Breast epithelium (tissue), 4 donors: ENCODE measurements around the gene BIK. TPM values are rescaled to one million over a fixed set of nuclear protein-coding genes. Genes with fewer than 3 reads are reported as not detected.

Experiments used
- DNase-seq, 2 donors: peaks; one replicate each; pipeline ENCODE4 v3.0.0-alpha.2; 2019; ENCODE audit warnings: low spot score in 2 of 2
- H3K27ac ChIP-seq, 2 donors: fragments of 200-600 bp; sonication (generic) in 1 of 2; one replicate each; pipeline ENCODE4 v1.5.1; 2016 to 2019; ENCODE audit warnings: mild to moderate bottlenecking in 1 of 2
- H3K27me3 ChIP-seq, 2 donors: fragments of 200-600 bp; sonication (generic) in 1 of 2; one replicate each; pipeline versions ENCODE4 v1.5.1 to v1.6.0; 2017 to 2019; ENCODE audit warnings: control low read depth in 1 of 2, mild to moderate bottlenecking in 1 of 2
- H3K36me3 ChIP-seq: fragments of 200-600 bp; one replicate; pipeline ENCODE4 v1.5.1; 2019
- H3K4me1 ChIP-seq, 2 donors: fragments of 200-600 bp; sonication (generic); one replicate each; pipeline ENCODE4 v1.5.1; 2016 to 2019; ENCODE audit warnings: control low read depth in 1 of 2
- H3K4me3 ChIP-seq, 3 donors: fragments of 200-600 bp; sonication (generic); 1 replicate in 2 of 3; 2 replicates in 1 of 3; pipeline ENCODE4 v1.5.1; 2016 to 2019; ENCODE audit warnings: mild to moderate bottlenecking in 3 of 3, moderate library complexity in 2 of 3
- H3K9me3 ChIP-seq, 2 donors: fragments of 200-600 bp; sonication (generic) in 1 of 2; one replicate each; pipeline ENCODE4 v1.5.1; 2016 to 2019; ENCODE audit warnings: control low read depth in 1 of 2
- POLR2A ChIP-seq: fragments of 450-650 bp; IDR thresholded peaks from one replicate; pipeline ENCODE4 v1.6.1; 2016; ENCODE audit warnings: antibody characterized with exemption, mild to moderate bottlenecking, moderate library complexity
- POLR2AphosphoS5 ChIP-seq, 3 donors: sonication (generic); formaldehyde crosslinking; IDR thresholded peaks; one replicate each; pipeline ENCODE4 v1.6.1; 2017; ENCODE audit warnings: antibody characterized with exemption in 3 of 3
- intact Hi-C: fragments of 100-400 bp; cut with DNase I; formaldehyde crosslinking; loops from one replicate; pipeline ENCODE4 v1.15.1; 2023; ENCODE audit warnings: low total_unique reads
- total RNA-seq, 3 donors: library from RNA; depleted of rRNA; stranded (reverse); fragments of >200 nt; gene quantifications; one replicate each; pipeline ENCODE4 v1.1.0, GENCODE V29; 2016
- TF ChIP-seq, protein P1 (sequence below), 3 donors: fragments of 450-650 bp; IDR thresholded peaks; one replicate each; pipeline ENCODE4 v1.5.1; 2016 to 2017; ENCODE audit warnings: antibody characterized with exemption in 3 of 3, mild to moderate bottlenecking in 3 of 3, moderate library complexity in 3 of 3

BIK gene
- total RNA-seq, 3 donors from 2014 or later = 22.6 to 25.0 TPM; not detected in 1

DNA sequence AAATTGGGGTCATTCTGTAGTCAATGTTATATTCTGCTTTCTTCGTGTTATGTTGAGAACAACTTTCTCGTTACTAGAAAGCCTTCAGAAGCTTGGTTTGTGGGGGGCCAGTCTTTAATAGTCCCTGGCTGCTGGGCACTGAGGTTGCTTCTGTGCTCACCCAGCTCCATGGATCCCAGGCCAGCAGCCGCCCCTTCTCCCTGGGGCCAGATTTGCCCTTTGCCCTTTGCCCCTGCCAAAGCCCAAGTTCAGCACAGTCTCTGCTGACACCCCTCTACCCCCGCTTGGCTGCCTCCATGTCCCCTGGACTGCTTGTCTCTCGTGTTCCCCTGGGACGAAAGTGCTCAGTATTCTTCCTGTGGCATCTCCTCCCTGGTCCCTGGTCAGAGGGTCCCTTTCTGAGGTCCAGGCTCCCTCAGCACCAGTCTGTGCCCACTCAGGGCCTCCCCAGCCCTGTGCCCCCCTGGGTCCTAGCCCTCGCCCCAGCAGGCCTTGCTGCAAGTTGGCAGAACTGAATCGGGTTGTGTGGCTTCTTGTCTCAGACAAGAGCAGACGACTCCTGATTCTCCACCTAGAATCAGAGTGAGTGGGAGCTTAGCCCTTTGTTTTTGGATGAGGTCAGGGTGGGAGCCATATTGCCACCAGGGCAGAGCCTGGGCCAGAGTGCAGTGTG is 47.5 kb downstream of the BIK start:
- intact Hi-C loops = loop anchor here (10.0 kb wide), 1 partner anchor 1207 kb away; no protein-coding TSS in a partner anchor
- Histone ChIP-seq H3K9me3 (no peaks in the 10 kb centered on the region), H3K4me1 (no peaks in the 10 kb centered on the region), H3K27ac (no peak overlapping the region), H3K36me3 (no peaks in the 10 kb centered on the region), H3K4me3 (no peak overlapping the region), H3K27me3 (no peaks in the 10 kb centered on the region)
- TF ChIP-seq POLR2A (no peak), POLR2AphosphoS5 (IDR thresholded peaks at IDR 0.05) (no peak)
- TF ChIP-seq, protein P1, sequence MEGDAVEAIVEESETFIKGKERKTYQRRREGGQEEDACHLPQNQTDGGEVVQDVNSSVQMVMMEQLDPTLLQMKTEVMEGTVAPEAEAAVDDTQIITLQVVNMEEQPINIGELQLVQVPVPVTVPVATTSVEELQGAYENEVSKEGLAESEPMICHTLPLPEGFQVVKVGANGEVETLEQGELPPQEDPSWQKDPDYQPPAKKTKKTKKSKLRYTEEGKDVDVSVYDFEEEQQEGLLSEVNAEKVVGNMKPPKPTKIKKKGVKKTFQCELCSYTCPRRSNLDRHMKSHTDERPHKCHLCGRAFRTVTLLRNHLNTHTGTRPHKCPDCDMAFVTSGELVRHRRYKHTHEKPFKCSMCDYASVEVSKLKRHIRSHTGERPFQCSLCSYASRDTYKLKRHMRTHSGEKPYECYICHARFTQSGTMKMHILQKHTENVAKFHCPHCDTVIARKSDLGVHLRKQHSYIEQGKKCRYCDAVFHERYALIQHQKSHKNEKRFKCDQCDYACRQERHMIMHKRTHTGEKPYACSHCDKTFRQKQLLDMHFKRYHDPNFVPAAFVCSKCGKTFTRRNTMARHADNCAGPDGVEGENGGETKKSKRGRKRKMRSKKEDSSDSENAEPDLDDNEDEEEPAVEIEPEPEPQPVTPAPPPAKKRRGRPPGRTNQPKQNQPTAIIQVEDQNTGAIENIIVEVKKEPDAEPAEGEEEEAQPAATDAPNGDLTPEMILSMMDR (IDR thresholded peaks at IDR 0.05) = no peak
- DNase-seq = no peak

DNA sequence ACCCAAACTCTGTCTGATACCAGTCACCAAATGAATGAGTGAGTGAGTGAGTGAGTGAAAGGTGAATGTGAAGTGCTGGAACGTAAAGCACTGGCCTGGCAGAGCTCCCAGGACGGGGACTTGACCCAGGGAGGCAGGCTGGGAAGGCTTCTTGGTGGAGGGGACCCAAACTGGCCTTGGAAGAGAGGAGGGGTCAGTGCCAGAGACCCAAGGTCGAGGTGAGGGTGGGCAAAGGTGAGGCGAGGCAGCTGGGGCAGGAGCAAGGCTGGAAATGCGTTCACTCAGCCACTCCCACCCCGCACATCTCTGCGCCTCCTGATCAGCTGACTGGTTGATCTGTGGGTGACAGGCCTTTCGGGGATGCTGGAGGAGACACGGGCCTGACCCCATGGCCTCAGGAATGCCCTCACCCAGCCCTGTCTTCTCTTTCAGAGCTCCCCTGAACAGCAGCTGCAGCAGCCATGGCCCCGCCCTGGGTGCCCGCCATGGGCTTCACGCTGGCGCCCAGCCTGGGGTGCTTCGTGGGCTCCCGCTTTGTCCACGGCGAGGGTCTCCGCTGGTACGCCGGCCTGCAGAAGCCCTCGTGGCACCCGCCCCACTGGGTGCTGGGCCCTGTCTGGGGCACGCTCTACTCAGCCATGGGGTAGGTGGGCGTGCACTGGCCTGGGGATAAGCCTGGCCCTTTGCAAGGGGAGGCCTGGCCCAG is 48.4 kb downstream of the BIK start:
- no peak for TF ChIP-seq POLR2AphosphoS5 (IDR thresholded peaks at IDR 0.05)
- TF ChIP-seq, protein P1 (IDR thresholded peaks at IDR 0.05) = no peak
- no peak for TF ChIP-seq POLR2A
- Histone ChIP-seq H3K36me3 (no peaks in the 10 kb centered on the region), H3K4me1 (peaks cover 0 to 6% of the 10 kb centered on the region in 2 donors), H3K4me3 (no peak overlapping the region), H3K9me3 (no peaks in the 10 kb centered on the region), H3K27me3 (no peaks in the 10 kb centered on the region), H3K27ac (no peak overlapping the region)
- intact Hi-C loops = loop anchor here (10.0 kb wide), 1 partner anchor 1206 kb away; no protein-coding TSS in a partner anchor
- no peak for DNase-seq

DNA sequence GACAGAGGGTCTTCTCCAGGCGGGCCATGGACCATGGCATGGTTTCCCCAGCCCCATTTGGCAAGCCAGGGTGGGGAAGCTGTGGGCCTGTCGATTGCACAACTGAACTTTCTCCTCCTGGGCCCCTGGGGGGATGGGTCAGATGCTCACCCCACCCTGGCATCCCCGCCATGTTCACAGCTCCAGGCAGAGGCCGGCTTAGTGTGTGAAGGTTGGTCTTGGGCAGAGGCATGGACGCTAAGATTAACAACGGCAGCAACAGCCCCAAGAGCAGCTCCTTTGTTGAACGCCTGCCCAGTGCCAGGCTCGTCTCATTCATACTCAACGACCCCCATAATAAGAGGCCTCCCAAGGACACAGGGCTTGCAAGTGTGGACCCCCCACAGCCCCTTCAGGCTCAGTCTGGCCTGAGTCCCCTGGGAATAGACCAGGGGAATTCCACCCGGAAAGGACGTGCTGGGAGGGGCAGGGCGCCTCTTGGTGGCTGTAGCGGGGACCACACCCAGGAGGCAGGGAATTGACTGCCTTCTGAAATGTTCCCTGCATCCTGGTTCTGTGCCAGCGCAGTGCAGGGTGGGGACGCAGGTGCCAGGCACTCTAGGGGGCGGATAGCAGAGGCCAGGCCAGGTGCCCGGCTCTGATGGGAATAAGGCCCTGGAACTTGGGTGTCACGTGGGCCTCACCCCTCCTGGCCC is 49.1 kb downstream of the BIK start:
- H3K4me1 ChIP-seq = peaks cover 0 to 9% of the 10 kb centered on the region in 2 donors
- H3K36me3 ChIP-seq = no peaks in the 10 kb centered on the region
- intact Hi-C loops = loop anchor here (10.0 kb wide), 1 partner anchor 1205 kb away; no protein-coding TSS in a partner anchor
- TF ChIP-seq, protein P1 (IDR thresholded peaks at IDR 0.05) = no peak
- TF ChIP-seq POLR2AphosphoS5 (IDR thresholded peaks at IDR 0.05) = no peak
- no peak for TF ChIP-seq POLR2A
- H3K4me3 ChIP-seq = no peak overlapping the region
- no peaks in the 10 kb centered on the region for H3K27me3 ChIP-seq
- no peaks in the 10 kb centered on the region for H3K9me3 ChIP-seq
- H3K27ac ChIP-seq = no peak overlapping the region
- DNase-seq = no peak

DNA sequence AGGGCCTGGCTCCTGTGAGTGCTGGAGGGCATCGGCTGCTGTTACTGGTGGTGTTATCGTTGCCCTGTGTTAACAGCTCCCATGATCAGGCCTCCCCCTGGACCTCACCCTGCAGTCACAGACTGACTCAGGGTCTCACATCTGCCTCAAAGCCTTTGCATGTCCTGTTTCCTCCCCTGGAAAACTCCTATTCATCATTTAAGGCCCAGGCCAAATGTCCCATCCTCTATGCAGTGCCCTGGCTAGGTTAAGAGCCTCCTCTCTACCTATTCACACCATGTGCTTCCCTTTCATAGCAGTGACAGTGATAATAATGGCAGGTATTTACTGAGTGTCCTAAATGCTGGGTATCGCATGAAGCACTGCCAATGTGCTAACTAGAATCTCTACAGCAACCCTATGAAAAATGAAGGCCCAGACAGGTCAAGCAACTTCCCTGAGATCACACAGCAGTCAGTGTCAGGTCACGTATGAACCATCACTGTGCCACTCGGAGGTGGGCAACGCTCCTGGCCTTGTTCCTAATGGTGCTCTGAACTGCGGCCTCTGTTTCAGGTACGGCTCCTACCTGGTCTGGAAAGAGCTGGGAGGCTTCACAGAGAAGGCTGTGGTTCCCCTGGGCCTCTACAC is 50.1 kb downstream of the BIK start:
- TF ChIP-seq POLR2A = no peak
- no peak for TF ChIP-seq POLR2AphosphoS5 (IDR thresholded peaks at IDR 0.05)
- TF ChIP-seq, protein P1 (IDR thresholded peaks at IDR 0.05) = no peak
- H3K4me1 ChIP-seq = peaks cover 0 to 9% of the 10 kb centered on the region in 2 donors
- intact Hi-C loops = no loop called here

More for the DNA sequence above, 50.1 kb downstream of the BIK start:
- Histone ChIP-seq H3K36me3 (no peaks in the 10 kb centered on the region), H3K9me3 (no peaks in the 10 kb centered on the region), H3K27me3 (no peaks in the 10 kb centered on the region), H3K27ac (no peak overlapping the region), H3K4me3 (no peak overlapping the region)
- DNase-seq = no peak
